Muscle of back (tissue), 11 donors: ENCODE results near the gene WWOX. TPM values are rescaled to one million over a fixed set of nuclear protein-coding genes. Genes with fewer than 3 reads are reported as not detected.

Experiments used
- DNase-seq, 3 donors: peaks; one replicate each; pipeline versions ENCODE4 v3.0.0 to v3.0.0-alpha.2; 2013
- polyA plus RNA-seq, 10 donors: library from polyadenylated mRNA; unstranded; fragments of 120-200 nt; gene quantifications; one replicate each; pipeline ENCODE4 v1.2.1, GENCODE V29; 2013; ENCODE audit not compliant: insufficient read length in 10 of 10

WWOX gene
- polyA plus RNA-seq, 10 donors = 7.8 to 14.7 (median 12.8) TPM

DNA sequence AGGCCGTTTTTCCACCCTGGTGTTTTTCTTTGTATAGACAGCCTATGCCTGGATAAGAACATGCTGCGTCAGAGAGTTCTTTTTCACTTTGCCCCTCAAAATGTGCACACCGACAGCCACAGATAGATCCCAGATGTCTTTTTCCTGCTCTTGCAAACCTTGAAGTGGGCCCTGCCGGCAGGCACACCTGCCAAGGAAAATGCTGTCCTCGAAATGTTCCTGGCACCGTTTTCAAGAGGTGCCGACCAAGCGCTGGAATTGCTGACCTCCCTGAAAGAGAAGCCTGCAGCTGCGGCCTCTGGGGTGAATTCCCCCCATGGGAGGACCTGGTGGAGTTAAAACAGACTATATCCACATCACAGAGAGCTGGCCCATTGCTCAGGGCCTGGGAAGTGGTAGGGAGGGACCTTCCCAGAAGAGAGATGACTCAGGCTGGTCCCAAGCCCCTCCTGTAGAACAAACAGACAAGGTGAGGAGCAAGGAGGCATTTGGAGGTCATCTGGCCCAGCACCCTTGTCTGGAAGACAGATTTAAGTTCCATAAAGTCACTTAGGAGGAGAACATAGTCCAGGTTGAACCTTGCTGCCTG is 833.0 kb downstream of the WWOX start:
- DNase-seq = no peak

DNA sequence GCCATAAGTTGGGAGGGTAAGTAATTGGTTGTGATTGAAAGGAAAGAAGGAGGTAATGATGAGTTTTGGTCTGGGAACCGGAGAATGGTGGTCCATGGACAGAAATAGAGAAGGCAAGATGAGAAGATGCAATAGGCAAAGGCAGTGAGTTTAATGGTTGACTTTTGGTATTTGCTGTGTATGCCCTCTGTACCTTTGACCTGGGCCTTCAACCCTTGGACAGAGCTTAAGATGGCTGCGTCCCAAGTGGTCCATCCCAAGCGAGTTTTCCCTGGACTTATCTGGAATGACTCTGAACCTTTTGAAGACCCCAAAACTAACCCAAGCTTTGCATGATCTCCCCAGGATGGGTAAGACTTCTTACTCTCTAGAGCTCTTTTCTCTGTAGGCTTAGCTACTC is 836.6 kb downstream of the WWOX start:
- DNase-seq = no peak

DNA sequence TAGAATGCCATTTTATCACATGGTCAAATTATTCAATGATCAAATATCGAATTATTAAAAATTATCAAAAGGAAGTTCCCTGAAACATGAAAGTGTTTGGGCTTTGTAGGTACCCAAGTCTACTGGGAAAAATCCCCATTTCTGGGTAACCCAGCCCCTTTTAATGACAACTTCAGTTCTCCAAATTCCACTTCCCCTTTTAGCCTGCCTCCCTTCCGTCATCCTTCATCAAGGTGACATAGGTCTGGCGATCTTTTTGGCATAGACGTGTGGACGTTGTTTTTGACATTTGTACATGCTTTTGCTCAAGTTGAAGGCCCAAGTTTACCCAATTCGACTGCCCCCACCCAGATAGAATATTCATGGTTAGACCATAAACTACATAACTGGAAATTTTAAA is 840.1 kb downstream of the WWOX start:
- no peak for DNase-seq

DNA sequence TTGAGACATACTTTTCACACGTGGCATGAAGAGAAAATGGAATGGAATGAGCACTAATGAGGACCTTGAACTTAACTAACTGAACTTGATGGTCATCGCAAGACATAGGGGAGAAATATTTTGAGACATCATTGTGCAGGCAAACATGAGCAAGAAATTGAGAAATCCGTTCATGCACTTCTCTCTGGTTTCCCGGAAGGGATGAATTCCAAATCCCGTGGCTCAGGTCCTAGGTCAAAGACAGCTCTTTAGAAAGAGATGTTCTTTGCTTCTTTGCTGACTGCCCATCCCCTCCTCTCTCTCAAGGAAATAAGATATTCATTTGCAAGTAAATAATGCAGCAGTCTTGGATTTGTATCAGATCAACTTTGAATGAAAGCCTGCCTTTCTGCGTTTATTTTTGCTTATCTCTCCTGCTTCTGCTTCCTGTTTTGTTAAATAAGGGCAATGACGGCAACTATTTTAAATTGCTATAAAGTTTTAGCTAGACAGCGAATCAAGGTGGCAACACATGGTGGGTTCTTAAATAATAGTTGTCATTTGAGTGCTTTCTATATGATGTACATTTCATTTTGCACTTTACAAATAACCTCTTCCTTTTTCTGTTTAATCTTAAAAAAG is 843.3 kb downstream of the WWOX start:
- DNase-seq = no peak

DNA sequence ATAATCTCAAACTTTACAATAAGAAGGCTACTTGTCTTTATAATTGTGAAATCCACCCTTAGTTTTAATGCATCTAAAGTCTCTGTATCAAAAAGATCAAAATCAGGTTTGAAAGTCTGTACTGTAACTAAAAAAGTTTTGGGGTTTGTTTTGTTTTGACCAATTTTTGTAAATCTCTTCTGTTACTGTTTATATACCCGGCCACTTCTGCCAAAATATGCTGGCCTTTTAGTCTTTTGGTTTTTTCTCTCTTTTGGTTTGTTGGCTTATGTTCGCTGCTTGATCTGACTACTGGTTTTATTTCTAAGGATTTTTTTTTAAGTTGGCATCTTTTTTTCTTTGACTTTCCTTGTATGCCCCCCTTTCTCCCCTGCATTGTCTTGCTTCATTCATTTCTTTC is 845.9 kb downstream of the WWOX start:
- no peak for DNase-seq

DNA sequence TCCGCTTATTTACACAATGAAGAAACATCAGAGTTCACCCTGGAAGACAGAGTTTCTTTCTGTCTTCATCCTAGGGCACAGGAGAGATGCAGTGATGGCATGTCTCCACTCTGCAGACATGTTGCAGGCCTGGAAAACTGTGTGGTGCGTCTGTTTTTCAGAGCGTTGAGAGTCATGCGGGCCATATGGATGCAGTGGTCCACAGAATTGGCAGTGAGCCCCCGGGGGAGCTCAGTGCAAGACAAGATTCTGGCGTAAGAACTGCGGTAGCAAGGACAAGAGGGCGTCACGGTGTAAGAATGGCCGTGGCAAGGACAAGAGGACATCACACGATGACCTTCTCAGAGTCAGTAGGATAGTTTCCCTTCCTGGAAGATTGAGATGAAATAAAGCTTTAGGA is 847.1 kb downstream of the WWOX start:
- no peak for DNase-seq

DNA sequence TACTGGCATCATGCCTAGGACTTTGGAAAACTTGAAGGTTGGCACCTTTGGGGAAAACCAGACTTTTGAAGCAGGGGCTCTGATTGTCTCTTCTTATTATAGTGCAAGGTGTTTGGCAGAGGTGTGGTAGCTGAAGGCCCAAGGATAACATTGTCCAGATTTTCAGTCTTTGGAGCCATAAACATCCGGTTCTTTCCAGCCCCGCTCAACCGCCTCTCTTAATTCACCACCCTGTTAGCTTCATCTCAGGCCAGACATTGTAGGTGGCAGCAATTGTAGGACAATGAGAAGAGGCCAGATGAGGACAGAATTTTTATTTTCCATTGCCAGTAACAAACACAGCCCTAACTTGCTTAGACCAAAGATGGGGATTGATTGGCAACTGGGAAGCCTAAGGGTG is 851.3 kb downstream of the WWOX start:
- no peak for DNase-seq

DNA sequence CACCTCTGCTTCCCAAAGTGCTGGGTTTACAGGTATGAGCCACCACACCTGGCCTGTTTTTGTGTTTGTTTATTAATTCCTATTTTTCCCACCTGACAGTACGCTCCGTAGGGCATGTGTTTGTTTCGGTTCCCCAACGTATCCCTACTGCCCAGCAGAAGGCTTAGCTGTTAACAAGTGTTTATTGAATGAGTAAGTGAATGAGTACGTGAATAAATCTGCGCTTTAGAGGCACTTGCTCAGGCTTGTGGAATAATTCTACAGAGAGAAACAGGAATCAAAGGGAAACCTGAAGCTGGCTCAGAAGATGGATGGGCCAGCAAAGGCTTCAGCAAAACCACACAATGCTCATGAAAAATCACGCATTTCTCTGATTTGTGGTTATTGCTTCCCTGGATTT is 853.2 kb downstream of the WWOX start:
- no peak for DNase-seq

DNA sequence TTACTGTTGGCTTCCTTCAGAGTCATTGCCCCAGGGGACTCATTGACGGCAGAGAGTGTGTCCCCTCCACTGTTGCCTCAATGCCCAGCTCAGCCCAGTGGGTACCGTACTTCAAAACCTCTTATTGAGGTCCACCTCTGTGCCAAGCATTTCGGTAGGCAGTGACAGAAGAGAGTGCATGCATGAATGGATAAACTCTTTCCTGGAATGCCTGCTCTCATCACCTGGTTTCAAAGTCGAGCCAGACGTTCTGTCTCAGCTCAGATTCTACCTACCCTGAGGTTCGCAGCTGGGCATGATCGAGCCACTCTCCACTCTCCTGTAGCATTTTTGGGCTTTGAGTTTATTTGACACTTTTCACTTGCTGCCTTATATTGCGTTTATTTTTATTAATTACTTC is 854.1 kb downstream of the WWOX start:
- DNase-seq = no peak

DNA sequence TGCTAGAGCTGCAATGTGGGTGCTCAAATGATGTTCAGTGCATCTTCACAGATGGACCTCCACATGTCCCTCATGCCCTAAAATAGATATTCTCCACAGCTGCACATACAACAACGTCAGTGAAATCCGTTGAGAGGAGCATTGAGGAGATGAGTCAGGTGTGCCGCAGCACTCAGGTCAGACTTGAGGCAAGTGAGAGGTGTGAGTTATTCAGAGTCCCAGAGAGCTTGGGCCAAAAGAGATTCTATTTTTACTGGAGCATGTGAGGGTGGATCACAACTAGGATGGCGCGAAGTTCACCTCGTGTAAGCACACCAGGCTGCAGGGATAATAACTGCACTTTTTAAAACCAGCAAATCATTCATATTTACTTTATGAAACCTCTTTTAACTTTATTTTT is 855.8 kb downstream of the WWOX start:
- no peak for DNase-seq

DNA sequence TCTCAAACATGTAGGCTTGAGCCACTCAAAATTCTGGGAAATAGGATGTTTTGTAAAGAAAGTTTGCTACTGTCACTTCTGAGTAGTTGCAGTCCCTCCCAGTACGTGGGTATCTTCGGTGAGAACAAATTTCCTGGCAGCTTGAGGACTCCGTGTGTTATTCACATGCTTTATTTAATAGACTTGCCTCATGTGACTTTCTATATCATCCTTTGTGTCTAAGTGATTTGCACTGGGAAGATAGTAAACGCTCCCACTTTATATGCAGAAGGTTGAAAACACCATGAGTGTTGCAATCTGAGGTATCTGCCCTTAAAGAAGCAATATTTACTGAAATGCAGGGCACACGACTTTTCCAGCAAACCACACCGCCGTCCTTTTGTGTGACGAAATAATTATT is 857.4 kb downstream of the WWOX start:
- DNase-seq = no peak

DNA sequence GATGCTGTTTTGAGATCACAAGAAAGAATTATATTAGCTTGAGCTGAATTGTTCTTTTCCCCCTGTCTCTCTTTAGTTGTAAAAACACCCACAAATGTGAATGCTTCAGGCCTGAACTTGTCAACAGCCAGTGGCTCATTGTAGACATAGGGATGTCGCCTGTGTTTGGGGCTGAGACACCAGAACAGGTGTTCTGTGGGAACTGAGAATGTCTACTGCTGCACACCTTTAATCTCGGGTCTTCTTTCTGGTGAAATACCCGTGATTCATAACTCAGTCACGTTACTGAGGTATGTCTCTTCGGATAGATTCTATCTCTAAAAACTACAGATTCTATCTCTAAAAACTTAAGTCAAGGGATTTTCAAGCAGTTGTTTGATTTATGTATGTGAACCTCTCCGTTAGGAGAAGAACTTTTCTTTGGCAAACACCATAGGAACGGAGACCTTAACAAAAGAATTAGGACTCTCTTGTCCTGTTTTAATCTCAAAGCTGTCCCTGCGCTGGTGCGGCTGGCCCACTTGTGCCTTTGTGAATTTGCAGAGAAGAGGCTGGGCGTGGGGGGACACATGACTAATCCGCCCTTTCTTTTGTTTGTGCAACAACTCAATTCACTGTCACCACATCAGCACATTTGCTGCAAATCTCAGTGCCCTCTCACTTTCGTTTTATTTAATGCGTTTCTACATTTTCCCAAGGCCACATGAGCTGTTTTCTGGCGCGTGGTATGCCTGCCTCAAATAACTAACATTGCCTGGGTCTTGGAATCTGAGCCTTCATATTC is 858.1 kb downstream of the WWOX start:
- DNase-seq = peak in 1 of 3 donors; percentile 41

DNA sequence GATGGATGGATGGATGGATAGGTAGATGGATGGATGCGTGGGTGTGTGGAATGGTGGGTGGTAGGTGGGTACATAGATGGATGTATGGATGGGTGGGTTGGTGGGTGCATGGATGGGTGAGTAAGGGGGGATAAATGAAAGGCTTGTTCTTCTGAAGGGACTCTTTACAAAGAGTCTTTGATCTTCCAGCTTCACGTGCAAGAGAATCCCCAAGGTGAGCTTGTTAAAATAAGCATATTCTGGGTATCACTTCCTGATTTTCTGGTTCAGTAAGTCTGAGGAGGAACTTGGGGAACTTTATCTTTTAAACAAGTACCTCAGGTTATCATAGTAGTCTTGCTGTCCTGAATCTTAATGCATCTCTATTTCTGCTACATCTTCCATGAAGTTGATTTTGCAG is 862.0 kb downstream of the WWOX start:
- no peak for DNase-seq

DNA sequence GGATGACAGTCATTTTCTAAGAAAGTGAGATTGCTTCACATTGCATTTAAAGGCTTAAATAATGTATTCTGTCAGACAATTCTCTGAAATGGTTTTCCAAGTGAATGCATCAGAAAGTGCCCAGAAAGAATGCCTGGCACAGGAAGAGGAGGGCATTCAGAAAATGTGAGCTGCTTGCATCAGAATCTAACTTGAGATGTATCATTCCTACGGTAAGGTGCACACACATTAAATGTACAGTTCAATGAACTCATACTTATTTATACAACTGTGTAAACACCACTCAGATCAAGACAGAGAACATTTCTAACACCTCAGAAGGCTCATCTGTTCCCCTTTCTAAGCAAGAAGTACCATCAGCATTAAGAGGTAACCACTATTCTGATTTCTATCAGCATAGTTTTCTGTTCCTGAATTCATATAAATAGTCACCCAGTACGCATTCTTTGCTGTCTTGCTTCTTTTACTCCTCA is 863.0 kb downstream of the WWOX start:
- no peak for DNase-seq

DNA sequence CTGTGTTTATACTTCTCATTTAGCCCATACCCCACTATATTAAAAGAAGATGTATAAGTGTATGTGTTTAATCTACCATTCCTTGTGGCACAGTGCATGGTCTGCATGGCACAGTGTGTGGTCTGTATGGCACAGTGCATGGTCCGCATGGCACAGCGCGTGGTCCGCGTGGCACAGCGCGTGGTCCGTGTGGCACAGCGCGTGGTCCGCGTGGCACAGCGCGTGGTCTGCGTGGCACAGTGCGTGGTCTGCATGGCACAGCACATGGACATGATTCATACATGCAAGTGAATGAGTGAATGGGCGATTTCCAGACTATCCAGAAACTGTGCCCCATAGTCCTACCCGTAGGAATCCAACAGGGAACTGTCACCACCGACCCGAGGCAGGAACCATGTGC is 868.5 kb downstream of the WWOX start:
- no peak for DNase-seq

DNA sequence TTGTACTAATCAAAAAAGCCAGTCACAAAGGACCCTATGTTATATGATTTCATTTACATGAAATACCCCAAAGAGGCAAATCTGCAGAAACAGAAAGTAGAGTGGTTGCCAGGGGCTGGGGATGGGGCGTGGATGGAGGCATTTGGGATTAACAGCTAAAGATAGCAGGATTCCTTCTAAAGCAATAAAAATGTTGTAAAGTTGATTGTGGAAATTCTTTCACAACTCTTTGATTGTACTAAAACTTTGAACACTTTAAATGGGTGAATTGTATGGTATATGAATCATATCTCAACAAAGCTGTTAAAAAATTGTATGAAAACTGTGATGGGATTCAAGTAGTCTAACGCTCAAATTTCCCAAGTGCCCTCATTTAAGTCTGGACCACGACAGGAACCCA is 870.3 kb downstream of the WWOX start:
- no peak for DNase-seq

DNA sequence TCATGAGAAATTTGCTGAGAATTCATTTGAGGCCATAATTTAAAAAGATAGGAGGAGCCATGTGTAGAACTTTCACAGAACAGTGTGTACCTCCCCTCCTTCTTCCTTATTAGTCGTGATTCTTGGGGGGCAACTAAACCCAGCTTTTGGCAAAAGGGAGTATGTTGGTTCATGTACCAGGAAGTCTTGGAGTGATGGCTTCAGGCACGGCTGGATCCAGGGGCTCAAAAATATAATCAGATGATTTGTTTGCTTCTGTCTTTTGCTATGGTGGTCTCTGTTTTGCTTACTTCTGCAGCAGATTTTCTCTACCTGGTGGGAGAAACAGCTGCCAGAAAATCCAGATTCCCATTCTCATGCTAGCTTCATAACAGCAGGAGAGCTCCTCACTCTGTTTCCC is 871.2 kb downstream of the WWOX start:
- DNase-seq = no peak

DNA sequence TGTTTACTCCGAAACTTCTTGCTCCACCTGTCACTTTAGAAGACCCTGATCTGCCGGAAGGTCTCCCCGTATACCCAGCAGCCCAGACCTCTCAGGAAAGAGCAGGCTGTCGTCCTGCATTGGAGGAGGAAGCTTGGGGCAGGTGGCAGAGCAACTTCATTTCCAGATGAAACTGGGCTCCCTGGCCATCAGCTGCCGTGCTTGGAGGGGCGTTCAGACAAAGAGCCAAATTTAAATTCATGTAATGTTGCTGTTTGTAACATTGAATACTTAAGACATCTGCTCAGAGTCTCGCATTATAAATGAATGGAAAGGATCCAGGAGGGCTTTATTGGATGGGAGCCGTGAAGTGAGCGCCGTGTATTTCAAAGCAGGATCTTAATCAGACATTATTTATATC is 872.6 kb downstream of the WWOX start:
- DNase-seq = peak in 1 of 3 donors; percentile 63

DNA sequence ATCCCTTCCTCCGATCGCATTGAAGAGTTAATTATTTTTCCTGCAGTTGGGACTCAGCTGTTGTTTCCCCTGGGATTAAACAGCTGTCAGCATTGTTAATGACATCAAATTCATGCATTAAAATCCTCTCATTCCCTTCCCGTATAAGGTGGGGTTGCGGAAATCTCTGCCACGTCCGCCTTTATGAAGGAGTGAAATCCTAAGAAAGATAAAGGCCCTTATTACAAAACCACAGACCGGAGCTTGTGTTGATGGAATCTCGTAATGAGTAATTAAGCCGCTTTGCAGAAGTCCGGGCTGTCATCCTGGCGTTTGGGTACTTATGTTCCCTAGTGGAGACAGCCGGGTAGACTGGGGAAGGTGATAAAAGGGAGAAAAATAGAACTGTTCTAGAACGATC is 873.5 kb downstream of the WWOX start:
- DNase-seq = peak in 1 of 3 donors; percentile 48

DNA sequence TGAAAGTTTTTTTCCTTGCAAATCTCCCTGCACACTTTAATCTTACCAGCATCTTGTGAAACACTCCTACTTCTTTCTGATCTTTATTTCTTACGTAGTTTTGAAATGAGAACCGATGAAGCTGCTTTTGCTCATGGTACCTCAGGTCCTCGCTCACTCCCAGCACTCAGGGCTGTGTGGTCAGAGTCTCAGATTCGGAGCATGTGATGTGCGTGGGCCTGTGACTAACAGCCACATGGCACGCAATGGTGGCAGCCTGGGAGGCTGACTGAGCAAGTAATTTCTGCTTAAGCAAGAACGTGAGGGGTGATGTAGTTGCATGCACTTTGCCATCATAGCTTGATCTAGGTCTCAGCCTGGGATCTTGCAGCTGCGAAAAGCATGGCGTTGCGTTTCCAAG is 876.8 kb downstream of the WWOX start:
- no peak for DNase-seq

DNA sequence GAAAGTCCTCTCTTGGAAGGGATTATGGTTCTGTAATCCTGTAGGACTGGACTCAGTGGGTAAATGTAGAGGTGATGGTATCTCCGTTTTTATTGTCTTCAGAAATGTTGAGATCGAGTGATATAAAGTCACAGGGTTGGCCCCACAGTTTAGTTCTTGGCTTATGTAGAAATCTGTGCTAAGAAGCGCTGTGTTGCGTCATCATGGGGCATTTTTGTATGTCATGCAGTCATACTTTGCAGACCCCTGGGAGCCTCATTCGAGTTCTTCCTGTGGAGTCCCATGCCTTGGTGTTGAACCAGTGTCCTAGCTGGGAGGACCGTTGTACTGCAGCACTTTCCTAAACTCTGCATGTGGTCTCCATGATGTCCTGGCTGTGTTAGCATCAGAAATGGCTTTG is 881.4 kb downstream of the WWOX start:
- DNase-seq = no peak

DNA sequence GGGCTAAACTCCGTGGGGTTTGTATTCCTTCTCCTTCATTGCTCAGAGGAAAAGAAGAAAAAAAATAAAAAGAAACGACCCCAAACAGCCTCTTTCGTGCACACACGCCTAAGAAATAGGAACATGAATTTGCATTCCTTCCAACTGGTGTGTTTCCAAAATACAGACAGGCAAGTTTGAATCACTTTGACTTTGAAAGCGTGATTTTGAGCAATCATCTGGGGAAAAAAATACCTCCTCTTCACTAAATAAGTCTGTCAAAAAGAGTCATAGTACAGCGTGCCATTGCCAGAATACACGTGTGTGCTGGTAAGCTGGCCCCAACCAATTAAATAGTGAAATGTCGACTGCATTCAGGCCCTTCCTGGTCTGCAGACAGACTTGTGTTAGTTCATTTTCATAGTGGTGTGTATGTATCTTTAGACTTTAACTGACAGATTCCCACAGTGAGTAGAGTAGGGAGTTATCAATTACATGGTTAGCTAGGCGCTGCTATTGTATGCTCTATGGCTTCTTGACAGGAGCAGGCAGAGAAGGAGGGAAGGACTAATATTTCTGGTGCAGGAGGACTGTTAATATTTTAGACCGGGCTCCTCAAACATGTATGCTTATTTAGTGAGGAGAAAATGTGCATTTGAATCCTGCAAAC is 882.8 kb downstream of the WWOX start:
- DNase-seq = peak in 1 of 3 donors; percentile 77

DNA sequence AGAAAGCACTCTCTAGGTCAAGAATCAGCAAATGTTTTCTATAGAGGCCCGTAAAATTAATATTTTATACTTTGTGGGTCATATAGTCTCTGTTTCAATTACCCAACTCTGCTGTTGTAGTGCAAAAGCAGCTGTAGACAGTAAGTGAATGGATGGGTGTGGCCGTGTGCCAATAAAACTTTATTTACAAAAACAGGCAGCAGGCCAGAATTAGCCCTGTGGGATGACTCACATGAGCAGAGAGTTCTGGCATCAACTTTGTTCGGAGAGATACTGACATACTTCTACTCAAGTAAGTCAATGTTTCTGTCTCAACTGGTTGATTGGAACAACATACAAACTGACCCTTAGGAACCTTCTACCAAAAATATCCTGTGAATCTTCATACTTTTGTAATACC is 884.9 kb downstream of the WWOX start:
- DNase-seq = no peak
